ENCODE data around the gene ZNF629.

GRCh38 chr16:30764816-30765465, 22.1 kb downstream of the ZNF629 start:
- TF ChIP-seq POLR2AphosphoS5 (IDR thresholded peaks at IDR 0.05; ENCODE audit: low read depth, low read length) (no peak), CTCF (IDR thresholded peaks at IDR 0.05) (no peak), RFX5 (IDR thresholded peaks at IDR 0.05; ENCODE audit: low read length) (no peak), NRF1 (IDR thresholded peaks at IDR 0.05; ENCODE audit: low read depth, low read length) (no peak), FOXM1 (IDR thresholded peaks at IDR 0.05; ENCODE audit: low read depth) (no peak), RCOR1 (IDR thresholded peaks at IDR 0.05; ENCODE audit: low read length) (no peak), MAX (IDR thresholded peaks at IDR 0.05; ENCODE audit: low read depth) (no peak), EP300 (IDR thresholded peaks at IDR 0.05; ENCODE audit: borderline replicate concordance in 1 of 2, low read depth in 1 of 2, low read length in 1 of 2) (no peak), REST (IDR thresholded peaks at IDR 0.05; ENCODE audit: low read depth, low read length) (no peak), ZBTB33 (IDR thresholded peaks at IDR 0.05; ENCODE audit: borderline replicate concordance, low read depth) (no peak), EZH2phosphoT487 (IDR thresholded peaks at IDR 0.05; ENCODE audit: borderline replicate concordance, low read depth) (no peak), RAD21 (IDR thresholded peaks at IDR 0.05; ENCODE audit: low read length) (no peak), MXI1 (IDR thresholded peaks at IDR 0.05; ENCODE audit: low read depth, low read length) (no peak), USF1 (IDR thresholded peaks at IDR 0.05; ENCODE audit: borderline replicate concordance, low read depth) (no peak)

Data from SK-N-SH (cell line).